NOMO-1 (cell line): ENCODE results near the gene CNKSR1.

Source experiments
- DNase-seq, 2 experiments: peaks; one replicate each; lab custom pipeline; 2025; ENCODE audit not compliant: unreplicated experiment in 2 of 2; lab: John Stamatoyannopoulos, UW

Gene CNKSR1

DNA sequence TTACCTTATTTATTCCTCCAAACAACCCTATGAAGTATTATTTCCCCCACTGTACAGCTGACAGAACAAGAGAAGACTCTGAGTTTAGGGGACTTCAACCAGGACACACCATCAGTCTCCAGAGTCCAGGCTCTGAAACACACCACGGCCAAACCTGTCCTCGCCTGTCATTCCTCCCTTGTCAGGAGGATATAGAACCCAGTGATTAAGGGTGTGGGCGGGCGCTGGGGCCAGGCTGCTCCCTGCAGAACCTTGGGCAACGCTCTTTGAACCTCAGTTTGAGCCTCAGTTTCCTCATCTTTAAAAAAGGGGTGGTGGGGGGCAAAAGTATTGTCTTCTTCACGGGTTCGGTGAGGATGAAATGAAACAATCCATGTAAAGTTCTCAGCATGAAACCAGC is 47.3 kb downstream of the CNKSR1 start:
- DNase-seq, result no peak

DNA sequence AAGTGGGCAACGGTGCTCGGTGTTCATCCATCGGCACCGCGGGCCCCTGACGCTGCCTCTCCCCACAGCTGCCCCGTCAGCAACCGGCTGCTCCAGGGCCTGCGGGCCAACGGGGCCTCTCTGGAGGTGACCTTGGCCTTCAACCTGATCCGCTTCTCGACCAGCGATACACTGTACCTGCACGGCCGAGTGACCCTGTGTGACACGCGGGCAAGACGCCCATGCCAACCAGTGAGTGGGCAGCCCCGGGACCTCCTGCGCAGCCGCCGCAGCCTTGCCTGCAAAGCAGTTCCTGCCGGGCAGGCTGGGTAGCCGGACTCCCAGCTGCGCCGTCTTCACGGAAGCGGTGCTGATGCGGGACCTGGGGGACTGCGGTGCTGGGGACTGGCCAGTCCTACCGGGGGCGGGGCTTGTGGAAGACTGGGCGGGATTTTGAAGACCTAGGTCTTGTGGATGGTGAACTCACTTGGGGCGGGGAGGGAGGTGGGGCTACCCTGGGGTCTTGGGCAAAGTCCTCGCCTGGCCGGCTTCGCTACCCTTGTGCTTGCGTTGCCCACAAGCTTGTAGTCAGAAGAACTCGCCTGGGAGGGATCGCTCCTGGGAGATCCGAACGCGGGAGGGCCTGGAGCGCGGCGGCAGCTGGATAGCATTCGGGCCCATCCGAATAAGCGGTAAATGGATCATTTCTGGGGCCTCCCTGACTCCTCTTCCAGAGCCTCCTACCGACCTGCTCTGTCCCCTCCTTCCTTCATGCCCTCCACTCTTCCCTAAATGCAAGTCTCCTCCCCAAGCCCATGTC is 47.9 kb downstream of the CNKSR1 start:
- no peak for DNase-seq

DNA sequence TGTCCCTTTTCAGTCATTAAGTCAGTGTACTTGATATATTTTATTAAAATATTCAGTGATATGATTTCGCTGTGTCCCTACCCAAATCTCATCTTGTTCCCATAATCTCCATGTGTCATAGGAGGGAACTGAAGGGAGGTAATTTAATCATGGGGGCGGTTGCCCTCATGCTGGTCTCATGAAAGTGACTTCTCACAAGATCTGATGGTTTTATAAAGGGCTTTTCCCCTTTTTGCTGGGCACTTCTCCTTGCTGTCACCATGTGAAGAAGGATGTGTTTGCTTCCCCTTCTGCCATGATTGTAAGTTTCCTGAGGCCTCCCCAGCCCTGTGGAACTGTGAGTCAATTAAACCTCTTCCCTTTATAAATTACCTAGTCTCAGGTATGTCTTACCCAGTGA is 53.4 kb downstream of the CNKSR1 start:
- DNase-seq, result peak in 1 of 2 experiments; percentile 15

DNA sequence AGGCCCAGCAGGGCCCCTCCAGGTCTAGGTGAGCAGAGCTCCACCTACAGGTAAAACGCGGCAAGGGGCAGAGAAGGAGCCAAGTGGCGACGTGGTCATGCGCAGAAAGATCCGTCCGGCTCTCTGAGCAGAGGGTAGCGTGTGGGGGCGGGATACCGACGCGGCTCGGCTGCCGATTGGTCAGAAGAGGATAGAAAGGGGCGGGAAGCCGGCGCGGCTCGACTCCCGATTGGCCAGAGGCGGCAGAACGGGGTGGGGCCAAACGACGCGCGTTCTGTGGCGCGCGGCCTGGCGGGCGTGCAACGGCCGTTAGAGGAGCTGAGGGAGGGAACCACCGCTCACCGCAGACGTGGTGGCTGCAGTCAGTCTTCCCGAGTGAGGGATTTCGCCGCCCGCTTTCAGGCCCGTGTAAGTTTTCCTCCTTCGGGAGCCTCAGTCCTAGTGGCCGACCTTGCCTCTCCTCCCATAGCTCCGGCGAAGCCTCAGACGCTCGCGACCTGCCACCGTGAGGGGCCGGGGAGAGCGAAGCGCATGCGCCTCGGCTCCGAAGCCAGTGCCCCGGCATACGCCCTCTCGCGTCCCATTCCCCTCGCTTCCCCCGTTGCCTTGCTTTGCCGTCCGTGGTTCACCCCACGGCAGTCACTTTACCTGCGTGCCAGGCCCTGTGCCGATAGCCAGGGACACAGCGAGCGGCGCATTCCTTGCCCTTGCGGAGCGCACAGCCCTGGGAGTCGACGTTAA is 56.8 kb downstream of the CNKSR1 start, which contains the start of gene CEP85:
CEP85 (plus strand) TSS at position 298 of the 741 bp plus-strand sequence. CDS start 5,584 bp downstream, outside the sequence.
- peak; percentile 96 to 97 for DNase-seq

DNA sequence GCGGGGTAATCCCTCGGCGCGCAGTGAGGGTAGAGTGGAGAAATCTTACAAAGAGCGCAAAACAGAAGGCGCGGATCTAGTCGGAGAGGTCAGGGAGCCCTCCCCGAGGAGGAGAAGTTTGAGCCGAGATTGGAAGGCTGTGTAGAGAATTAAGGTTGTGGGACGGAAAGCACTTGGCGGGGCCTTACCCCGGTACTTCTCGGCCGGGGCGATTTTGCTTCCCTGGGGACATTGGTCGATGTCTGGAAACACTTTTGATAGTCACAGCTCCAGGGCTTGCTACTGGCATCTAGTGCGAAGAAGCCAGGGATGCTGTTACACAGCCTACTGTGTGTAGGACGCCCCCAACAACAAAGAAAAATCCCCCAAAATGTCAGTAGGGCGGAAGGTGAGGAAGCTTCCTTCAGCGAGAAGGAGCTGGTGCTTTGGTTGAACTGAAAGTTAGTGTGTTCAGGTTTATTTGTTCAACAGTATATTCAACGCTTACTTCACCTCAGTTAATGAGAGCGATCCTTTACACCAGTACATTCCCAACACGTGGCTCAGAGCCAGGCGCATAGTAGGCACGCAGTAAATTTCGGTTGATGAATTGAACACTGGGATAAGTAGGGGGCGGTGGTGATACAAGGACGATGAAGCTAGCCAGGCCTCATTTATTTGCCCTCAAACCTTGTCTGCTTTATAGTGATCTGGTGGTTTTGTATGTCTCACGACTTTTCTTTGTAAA is 57.5 kb downstream of the CNKSR1 start:
- peak in 1 of 2 experiments; percentile 42 for DNase-seq

DNA sequence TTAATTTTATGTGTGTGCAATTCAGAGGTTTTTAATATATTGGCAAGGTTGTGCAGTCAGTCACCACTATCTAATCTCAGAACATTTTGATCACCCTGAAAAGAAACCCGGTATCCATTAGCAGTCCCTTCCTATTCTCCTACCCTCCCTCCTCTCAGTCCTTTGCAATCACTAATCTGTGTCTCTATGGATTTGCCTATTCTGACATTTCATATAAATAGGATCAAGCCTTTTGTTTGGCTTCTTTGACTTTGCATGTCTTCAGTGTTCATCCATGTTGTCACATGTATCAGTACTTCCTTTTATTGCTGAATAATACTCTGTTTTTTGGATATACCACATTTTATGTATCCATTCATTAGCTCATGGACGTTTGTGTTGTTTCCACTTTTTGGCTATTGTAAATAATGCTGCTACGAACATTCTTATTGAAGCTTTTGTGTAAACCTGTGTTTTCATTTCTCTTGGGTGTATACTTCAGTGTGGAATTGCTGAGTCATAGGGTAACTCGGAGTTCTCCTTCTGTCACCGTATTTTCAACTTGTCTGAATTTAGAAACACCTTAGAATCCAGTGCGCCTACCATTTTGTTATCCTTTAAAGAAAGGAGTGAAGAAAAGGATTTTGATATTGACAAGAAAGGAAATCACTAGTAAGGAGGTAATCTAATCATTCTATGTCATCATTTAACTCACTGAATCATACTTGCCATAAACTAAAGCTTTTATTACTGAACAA is 60.1 kb downstream of the CNKSR1 start:
- peak in 1 of 2 experiments; percentile 60 for DNase-seq
